ENCODE measurements around the gene PTPN2.
A peak's percentile ranks its signal among the peaks of the same experiment; 100 is the strongest.
"Not testable (repeated sequence)": the region's sequence is repeated elsewhere in the genome, so short reads cannot be mapped to it uniquely, and the experiment has no call there.

The PTPN2 gene

DNA sequence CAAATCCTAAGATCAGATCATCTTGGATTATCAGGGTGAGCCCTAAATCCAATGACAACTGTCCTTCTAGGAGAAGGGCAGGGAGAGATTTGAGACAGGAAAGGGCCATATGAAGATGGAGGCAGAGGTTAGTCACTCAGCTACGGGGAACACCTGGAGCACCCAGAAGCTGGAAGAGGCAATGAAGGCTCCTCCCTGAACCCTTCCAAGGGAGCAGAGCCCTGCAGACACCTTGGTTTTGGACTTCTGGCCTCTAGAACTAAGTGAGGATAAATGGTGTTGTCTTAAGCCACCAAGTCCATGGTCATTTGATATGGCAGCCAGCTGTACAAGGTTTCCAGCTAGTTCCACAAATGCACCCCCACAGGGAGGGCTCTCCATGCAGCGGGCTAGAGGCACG lies 6.9 kb upstream of the PTPN2 start:
- no peak for DNase-seq

GRCh38 chr18:12886498-12887126 lies 2.6 kb upstream of the PTPN2 start:
- no peak for DNase-seq

GRCh38 chr18:12885500-12885899 lies 1.5 kb upstream of the PTPN2 start:
- no peak for DNase-seq

GRCh38 chr18:12884406-12885323 lies 628 bp upstream of the PTPN2 start:
- no peak for DNase-seq

DNA sequence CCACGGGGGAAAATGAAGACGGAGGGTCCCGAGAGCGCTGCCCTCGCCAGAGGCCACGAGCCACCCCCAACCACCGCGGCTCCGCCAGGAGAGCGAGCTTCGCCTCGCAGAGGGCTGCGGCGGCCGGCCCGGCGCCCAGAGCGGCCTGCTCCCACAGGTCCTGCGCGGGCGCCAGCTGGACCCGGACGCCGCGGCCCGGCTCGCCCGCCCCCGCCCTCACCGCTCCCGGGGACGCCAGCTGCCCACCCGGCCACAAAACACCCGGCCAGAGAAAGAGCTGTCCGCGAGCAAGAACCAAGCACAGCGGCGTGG lies 709 bp downstream of the PTPN2 start:
- DNase-seq = no peak

DNA sequence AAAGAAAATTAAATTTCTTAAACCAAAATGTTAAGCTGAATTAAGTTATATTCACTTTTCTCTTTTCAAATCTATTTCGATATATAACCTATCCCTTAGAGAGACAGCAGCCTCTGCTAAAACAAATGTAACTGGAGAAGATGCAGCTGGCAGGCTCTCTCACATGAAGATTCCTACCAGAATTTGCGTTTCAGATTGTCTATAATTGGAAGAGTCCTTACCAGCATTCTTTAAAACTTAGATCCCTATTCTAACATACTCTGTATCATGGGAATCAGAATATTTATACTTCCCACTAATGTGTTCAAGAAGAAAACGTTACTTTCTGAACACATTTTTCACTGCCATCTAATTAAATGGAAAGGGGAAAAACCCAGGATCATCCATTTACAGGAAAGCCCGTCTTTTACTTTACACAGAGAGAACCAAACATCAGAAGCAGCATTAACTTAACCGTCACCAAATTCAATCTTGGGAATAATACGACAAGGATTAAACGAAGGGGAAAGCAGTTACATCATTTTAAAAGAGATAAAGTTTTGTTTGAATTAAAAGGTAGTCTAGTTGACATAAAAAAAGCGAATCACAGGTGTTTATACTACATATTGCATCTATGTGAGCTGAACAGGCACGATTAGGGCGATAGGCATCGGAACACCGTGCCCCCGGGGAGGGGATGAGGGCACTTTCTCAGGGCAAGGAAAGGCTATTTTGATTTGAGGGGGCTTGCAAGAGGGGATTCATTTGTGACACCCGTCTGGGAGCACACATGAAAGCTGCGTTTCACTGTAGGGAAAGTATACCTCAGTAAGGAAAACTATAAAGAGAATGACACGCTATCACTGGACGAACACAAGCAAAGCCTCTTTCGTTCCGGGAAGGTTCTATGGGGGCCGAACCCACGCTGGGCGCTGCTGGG lies 1.3 kb downstream of the PTPN2 start:
- DNase-seq = no peak

DNA sequence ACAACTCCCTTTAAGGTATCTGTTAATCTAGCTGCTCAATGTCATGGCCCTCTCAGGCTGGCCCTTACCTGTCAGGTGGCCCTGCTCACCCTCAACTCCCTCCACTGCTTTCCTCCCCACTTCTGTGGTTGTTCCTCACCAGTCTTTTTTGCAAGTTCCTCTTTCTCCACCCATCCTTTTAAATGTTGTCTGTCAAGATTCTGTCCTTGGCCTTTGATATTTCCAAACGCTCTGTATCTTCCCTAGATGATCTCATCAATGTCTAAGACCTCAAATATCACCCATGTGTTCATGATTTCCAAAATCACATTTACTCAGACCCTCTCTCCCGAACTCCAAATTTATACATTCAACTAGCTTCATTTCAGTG lies 3.5 kb downstream of the PTPN2 start:
- no peak for DNase-seq

DNA sequence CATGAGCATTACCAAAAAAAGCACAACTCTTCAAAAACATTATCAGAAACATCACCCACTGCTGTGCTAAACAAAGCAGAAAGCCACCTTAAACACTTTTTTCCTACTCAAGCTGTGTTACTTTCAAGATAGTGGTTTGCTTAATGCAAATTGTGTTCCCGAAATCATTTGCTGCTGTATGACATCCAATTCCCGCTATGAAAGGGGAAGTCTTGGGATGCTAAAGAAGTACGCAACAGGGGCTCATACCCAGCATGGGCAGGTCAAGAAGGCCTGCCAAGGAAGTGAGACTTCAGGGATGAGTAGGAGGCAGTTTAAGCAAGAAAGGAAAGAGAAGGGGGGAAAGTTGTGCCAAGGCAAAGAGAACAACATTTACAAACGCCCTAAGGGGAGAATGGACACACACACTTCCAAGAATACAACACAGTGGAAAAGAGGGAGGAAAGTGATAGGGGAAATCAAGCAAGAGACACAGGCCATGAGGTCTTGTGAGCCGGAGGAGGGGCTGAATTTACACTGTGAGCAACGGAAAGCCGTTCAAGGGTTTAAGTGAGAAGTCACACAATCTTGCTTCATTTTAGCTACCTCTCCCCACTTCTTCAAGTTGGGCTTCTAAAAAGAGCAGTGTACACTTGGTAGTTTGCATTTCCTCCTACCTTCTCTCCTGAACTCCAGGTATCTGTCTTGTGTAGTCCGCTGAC lies 4.0 kb downstream of the PTPN2 start:
- no peak for DNase-seq

DNA sequence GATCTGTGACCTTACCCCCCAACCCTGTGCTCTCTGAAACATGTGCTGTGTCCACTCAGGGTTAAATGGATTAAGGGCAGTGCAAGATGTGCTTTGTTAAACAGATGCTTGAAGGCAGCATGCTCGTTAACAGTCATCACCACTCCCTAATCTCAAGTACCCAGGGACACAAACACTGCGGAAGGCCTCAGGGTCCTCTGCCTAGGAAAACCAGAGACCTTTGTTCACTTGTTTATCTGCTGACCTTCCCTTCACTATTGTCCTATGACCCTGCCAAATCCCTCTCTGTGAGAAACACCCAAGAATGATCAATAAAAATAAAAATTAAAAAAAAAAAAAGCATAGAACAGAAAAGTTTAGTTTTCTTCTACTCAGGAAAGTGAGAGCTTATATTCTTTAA lies 9.0 kb downstream of the PTPN2 start:
- not testable (repeated sequence) for DNase-seq

GRCh38 chr18:12873961-12874567 lies 10.0 kb downstream of the PTPN2 start:
- not testable (repeated sequence) for DNase-seq

- no peak for DNase-seq
Measured at GRCh38 chr18:12872408-12872807, 11.6 kb downstream of the PTPN2 start.

DNA sequence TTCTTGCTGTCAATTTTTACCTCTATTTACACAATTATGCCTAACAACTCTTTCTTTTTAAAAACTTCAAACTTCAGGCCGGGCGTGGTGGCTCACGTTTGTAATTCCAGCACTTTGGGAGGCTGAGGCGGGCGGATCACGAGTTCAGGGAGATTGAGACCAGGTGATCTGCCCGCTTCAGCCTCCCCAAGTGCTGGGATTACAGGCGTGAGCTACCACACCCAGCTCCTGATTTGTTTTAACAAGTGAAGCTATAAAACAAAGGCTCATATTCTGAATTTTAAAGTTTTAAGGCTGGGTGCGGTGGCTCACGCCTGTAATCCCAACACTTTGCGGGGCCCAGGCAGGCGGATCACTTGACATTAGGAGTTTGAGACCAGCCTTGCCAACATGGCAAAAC lies 15.5 kb downstream of the PTPN2 start:
- DNase-seq = no peak

- DNase-seq = no peak
Measured at GRCh38 chr18:12867441-12868123, 16.5 kb downstream of the PTPN2 start.

DNA sequence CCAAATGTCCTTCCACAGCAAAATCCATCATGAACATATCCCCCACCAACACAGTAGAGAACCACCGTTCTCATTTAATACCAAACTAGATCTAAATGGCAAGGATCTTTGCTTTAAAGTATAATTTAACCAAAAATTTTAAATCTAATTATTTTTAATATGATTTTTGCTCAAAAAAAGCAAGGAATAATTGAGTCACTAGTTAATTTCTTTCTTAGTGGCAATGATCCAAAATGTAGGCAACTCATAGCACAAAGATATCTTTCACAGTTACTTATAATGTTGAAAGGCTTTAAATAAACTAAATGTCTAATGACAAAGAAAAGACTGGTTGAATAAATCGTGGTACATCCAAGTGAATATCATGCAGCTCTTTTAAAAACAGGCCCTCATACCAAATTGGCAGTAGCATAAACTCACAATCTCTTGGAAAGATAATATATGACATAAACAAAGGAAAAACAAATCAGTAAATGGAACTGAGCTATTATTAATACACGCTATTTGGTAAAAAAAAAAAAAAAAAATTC lies 20.3 kb downstream of the PTPN2 start:
- DNase-seq = no peak

GRCh38 chr18:12862874-12863482 lies 21.1 kb downstream of the PTPN2 start:
- no peak for DNase-seq

DNA sequence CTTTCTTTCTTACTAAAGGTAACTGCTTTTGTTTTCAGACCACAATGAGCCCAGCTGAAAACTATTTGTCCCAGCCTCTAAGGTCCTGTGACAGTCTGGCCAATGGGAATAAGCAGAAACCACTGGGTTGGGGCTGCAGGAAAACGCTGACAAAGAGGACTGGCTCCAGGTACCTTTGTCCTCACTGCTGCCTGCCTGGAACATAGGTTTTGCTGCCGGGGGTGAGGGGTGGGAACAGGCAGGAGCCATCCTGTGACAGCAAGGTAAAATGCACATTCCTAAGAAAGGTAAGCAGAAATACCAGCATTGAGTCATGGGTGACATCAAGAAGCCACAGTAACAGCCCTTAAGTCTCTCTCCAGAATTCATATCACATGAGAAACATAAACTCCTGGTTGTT lies 21.6 kb downstream of the PTPN2 start:
- DNase-seq = no peak

DNA sequence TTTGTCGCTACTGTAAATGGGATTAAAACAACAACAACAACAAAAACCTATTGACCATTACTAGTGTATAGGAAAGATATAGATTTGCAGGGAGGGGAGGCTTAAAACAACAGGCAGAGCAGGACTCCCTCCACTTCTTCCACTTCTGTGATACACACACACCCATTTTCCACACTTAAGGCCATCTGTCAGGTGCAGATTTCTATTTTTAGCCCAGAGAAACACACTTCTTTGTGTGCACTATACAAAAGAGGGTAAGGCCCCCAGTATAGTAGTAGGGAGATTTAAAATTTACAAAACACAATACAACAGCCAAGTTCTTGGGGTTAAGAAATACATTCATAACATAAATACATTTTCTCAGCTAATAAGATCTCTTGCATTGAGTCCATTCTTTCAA lies 22.4 kb downstream of the PTPN2 start:
- peak; percentile 12 for DNase-seq

- no peak for DNase-seq
Measured at GRCh38 chr18:12860530-12860929, 23.5 kb downstream of the PTPN2 start.

DNA sequence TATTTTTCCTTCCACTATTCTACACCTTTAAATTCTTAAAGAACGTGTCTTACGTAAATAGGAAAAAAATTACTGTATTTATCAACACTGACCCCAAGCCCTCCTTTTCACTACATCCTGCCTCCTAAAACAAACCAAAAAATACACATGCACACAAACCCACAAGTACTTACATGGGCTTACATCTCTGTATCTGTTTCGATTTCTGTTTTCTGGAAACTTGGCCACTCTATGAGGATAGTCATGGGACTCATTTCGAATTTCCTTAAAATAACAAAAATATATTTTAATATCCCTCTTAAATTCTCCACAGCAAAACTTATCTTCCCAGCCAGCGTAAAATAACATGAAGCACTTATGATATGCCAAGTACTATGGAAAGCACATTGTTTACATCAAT lies 25.0 kb downstream of the PTPN2 start:
- DNase-seq = no peak

DNA sequence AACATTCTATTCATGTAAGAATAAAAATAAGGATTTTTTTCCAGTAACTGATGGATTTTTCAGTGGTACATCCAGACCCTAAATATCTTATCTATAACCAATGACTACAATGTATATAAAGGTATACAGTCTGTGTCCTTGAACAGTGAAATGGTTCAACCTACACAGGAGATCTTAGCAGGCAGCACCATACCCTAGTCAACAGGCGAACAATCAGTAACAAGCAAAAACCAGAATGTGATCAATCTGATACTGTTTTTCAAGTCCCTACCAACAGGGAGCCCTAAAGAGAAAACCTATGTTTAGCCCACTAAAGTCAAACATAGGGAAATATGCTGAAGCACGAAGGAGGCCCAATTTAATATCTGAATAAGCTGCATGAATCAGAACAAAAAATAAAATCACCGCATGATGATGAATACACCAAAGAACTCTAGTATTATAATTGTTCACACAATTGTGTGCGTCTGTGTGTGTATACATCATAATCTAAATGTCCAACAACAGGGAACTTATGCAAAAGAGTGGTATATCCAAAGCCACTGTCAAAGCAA lies 26.0 kb downstream of the PTPN2 start:
- no peak for DNase-seq

All from NCI-H1105 treated with DMSO at 0.1 percent for 48 hours (cell line).